ENCODE data around the gene GPER1. TPM values are rescaled to one million over a fixed set of nuclear protein-coding genes. Genes with fewer than 3 reads are reported as not detected.

The GPER1 gene
- total RNA-seq, 1 donor from 2014 or later, result 2.7 TPM

DNA sequence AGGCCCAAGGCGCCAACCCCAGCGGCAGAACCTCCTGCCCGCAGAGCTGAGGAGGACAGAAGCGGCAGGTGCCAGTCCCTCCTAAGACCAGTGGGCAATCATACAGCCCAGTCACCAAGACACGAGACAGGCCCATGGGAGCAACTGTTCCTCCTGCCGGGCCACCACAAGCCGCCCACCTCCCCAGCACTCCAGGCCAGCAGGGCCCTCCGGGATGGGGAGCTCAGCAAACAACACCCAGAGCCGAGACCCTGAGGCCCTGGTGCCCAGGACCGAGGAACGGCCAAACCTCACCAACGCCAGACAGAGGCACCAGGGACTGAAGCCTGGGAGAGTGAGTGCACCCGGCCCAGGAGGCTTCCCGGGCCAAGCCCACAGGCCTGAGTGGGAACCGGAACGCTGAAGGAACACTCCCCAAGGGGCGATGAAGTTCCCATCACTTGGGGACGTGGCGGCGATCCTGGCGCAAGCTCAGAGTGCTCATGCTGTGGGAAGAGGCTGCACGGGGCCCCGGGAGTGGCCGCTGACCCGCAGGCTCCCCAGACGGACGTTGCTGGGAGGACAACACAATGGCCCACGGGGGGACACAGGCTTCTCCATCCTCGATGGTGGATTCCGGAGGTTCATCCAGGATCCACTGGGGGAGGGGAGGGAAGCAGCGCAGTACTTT lies 35.1 kb downstream of the GPER1 start:
- no peak for TF ChIP-seq CTCF (IDR thresholded peaks at IDR 0.05)
- Mint-ChIP-seq H3K36me3 (ENCODE audit: low read depth) (peaks cover 10% of the 10 kb centered on the region), H3K27ac (no peak overlapping the region), H3K9me3 (no peaks in the 10 kb centered on the region), H3K4me3 (no peak overlapping the region), H3K4me1 (peaks cover 7% of the 10 kb centered on the region), H3K27me3 (no peaks in the 10 kb centered on the region)
- ATAC-seq (ENCODE audit: low read depth) (no peak), DNase-seq (no peak)
- POLR2A ChIA-PET, result no interaction called here
- CTCF ChIA-PET, result no interaction called here
- intact Hi-C loops (cut with micrococcal nuclease), result no loop called here

DNA sequence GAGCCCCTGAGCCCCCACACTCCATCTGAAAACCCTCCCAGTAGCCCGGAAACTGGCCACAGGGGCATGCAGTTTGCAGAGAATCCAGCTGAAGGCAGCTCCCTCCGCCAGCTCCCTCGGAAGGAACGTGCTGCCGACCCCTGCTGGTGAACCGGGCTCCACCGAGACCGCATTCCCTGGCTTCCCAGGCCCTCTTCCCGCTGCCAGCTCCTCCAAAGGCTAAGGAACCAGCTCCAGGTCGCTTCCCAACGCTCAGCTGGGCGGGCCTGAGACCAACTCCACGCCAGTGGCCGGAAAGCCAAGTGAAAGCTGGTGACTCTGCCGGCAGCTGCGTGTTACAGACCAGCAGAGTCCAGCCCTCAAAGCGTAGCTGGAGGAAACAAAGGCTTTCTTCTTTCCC lies 35.8 kb downstream of the GPER1 start:
- intact Hi-C loops (cut with micrococcal nuclease), result no loop called here
- CTCF ChIA-PET, result no interaction called here
- no peaks in the 10 kb centered on the region for H3K27me3 Mint-ChIP-seq
- POLR2A ChIA-PET, result no interaction called here
- no peaks in the 10 kb centered on the region for H3K9me3 Mint-ChIP-seq
- no peak overlapping the region for H3K4me3 Mint-ChIP-seq
- peaks cover 7% of the 10 kb centered on the region for H3K4me1 Mint-ChIP-seq
- no peak for ATAC-seq (ENCODE audit: low read depth)
- H3K27ac Mint-ChIP-seq, result no peak overlapping the region
- H3K36me3 Mint-ChIP-seq (ENCODE audit: low read depth), result peaks cover 10% of the 10 kb centered on the region
- no peak for TF ChIP-seq CTCF (IDR thresholded peaks at IDR 0.05)
- DNase-seq, result no peak

GRCh38 chr7:1124164-1124563 lies 36.3 kb downstream of the GPER1 start:
- Mint-ChIP-seq H3K27me3 (no peaks in the 10 kb centered on the region), H3K9me3 (no peaks in the 10 kb centered on the region), H3K4me1 (peaks cover 7% of the 10 kb centered on the region), H3K36me3 (ENCODE audit: low read depth) (peaks cover 10% of the 10 kb centered on the region), H3K4me3 (no peak overlapping the region), H3K27ac (no peak overlapping the region)
- ATAC-seq (ENCODE audit: low read depth) (no peak), DNase-seq (no peak)
- POLR2A ChIA-PET, result no interaction called here
- CTCF ChIA-PET, result no interaction called here
- intact Hi-C loops (cut with micrococcal nuclease), result no loop called here
- no peak for TF ChIP-seq CTCF (IDR thresholded peaks at IDR 0.05)

DNA sequence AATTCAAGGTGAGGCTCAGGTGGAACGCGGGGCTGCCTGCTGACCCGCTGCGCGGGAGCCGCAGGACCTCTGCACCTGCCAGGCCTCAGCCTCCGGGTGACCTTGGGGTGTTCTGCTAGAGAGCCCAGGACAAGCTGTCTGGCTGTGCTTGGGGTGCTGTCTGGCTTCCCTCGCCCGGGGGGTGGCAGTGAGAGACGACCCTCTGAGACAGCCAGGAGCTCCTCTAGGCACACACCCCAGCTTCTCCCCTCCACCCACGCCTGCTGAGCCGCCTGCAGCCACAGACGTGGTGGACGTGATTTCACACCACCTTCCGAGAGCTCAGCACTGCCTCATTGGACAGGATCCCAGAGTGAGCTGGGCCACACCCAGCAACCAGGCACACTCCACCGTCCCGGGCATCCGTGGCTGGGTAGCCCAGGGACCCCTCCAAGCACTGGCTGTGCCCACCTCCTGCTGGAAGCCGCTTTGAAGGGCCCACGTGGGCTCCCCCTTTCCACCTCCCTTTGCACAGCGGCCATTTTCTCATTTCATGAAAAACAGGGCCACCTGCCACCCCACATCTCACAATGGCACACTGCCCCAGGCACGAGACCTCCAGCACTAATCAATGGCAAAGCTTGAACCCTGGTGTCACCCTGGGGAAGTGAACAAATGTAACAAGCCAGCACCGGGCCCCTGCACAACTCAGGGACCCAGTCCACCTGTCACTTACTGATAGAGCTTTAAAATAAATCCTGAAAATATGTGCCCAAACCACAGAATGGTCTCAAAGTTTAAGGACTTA lies 37.1 kb downstream of the GPER1 start:
- CTCF ChIA-PET, result no interaction called here
- Mint-ChIP-seq H3K4me1 (peaks cover 7% of the 10 kb centered on the region), H3K36me3 (ENCODE audit: low read depth) (peaks cover 10% of the 10 kb centered on the region), H3K4me3 (no peak overlapping the region), H3K27me3 (no peaks in the 10 kb centered on the region), H3K9me3 (no peaks in the 10 kb centered on the region), H3K27ac (no peak overlapping the region)
- intact Hi-C loops (cut with micrococcal nuclease), result no loop called here
- no peak for TF ChIP-seq CTCF (IDR thresholded peaks at IDR 0.05)
- ATAC-seq (ENCODE audit: low read depth) (no peak), DNase-seq (no peak)
- POLR2A ChIA-PET, result no interaction called here

DNA sequence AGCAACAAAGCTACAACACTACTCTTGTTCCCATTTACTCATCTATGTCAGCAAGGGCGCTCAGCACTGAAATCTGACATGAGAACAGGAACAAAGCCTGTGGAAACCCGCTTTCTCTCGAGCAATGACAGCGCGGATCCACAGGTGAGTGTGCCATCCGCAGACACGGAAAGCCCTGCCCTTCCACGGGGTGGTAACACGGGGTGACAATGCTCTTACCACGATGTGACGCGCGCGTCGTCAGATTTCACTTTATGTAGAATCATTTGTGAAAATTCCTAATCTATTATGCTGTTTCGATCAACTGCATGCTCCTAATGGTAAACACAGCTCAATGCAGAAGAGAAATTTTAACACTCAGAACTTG lies 37.7 kb downstream of the GPER1 start:
- POLR2A ChIA-PET, result no interaction called here
- intact Hi-C loops (cut with micrococcal nuclease), result no loop called here

More for the DNA sequence above, 37.7 kb downstream of the GPER1 start:
- Mint-ChIP-seq H3K9me3 (no peaks in the 10 kb centered on the region), H3K36me3 (ENCODE audit: low read depth) (peaks cover 10% of the 10 kb centered on the region), H3K4me1 (peaks cover 7% of the 10 kb centered on the region), H3K4me3 (no peak overlapping the region), H3K27me3 (no peaks in the 10 kb centered on the region), H3K27ac (no peak overlapping the region)
- CTCF ChIA-PET, result no interaction called here
- ATAC-seq (ENCODE audit: low read depth) (no peak), DNase-seq (no peak)
- TF ChIP-seq CTCF (IDR thresholded peaks at IDR 0.05), result no peak

Measured in activated B cell treated with CpG ODN at 0.5 μM for 24 hours (primary cell).